ENCODE measurements around the gene POPDC3. TPM values are rescaled to one million over a fixed set of nuclear protein-coding genes. Genes with fewer than 3 reads are reported as not detected.

Gene POPDC3
- total RNA-seq, 4 donors from 2014 or later, result 0.35 to 0.79 TPM; not detected in 2

DNA sequence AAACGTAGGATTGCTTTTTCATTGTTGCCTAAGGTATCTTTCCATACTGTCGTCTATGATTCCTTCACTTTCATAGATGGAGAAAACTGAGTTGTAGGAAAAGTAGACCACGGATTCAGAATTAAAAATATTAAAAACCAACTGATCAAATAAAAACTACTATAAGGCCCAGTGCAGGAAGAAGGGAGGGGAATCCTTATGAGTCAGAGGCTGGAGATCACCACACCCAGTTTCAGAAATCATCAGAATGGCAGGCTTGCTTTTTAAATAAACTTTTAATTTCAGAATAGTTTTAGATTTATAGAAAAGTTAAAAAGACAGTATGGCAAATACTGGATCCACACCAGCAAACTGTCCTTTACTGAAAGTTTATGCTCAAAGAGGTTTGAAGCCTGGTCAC lies 32.0 kb upstream of the POPDC3 start:
- no peak for DNase-seq
- Histone ChIP-seq H3K4me1 (no peaks in the 10 kb centered on the region), H3K9me3 (no peaks in the 10 kb centered on the region), H3K27me3 (no peaks in the 10 kb centered on the region), H3K27ac (no peak overlapping the region), H3K36me3 (no peaks in the 10 kb centered on the region), H3K4me3 (no peak overlapping the region)
- intact Hi-C loops (cut with DNase I; ENCODE audit: low total_unique reads), result no loop called here
- TF ChIP-seq, protein P1, sequence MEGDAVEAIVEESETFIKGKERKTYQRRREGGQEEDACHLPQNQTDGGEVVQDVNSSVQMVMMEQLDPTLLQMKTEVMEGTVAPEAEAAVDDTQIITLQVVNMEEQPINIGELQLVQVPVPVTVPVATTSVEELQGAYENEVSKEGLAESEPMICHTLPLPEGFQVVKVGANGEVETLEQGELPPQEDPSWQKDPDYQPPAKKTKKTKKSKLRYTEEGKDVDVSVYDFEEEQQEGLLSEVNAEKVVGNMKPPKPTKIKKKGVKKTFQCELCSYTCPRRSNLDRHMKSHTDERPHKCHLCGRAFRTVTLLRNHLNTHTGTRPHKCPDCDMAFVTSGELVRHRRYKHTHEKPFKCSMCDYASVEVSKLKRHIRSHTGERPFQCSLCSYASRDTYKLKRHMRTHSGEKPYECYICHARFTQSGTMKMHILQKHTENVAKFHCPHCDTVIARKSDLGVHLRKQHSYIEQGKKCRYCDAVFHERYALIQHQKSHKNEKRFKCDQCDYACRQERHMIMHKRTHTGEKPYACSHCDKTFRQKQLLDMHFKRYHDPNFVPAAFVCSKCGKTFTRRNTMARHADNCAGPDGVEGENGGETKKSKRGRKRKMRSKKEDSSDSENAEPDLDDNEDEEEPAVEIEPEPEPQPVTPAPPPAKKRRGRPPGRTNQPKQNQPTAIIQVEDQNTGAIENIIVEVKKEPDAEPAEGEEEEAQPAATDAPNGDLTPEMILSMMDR (IDR thresholded peaks at IDR 0.05), result no peak
- TF ChIP-seq POLR2A (IDR thresholded peaks at IDR 0.05), result no peak

DNA sequence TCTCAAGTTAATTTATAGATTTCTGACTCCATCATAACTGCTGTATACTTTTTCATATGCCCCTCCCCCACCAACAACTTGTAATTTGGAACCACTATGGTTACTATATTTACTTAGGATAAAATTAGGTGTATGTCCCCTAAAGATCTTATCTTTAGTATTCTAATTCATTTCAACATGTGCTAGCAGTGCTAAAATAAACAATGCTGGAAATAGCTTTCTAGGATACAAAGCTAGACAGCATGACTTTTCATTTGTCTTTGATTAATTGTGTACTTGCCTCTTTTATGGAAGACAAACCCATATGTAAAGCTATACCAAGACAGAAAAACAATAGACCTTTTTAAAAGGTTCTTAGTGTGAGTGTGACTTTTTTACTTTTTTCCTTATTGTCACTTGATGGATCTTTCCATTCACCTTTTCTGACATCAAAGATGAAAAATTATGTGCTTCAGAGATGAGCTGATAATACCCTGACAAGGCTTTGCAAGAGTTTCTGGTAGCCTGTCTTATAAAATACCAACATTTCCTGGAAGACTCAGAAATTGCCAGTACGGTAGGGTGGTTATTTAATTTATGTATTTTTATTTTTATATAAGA lies 31.2 kb upstream of the POPDC3 start:
- intact Hi-C loops (cut with DNase I; ENCODE audit: low total_unique reads), result no loop called here
- Histone ChIP-seq H3K27ac (no peak overlapping the region), H3K27me3 (no peaks in the 10 kb centered on the region), H3K36me3 (no peaks in the 10 kb centered on the region), H3K4me1 (no peaks in the 10 kb centered on the region), H3K9me3 (no peaks in the 10 kb centered on the region), H3K4me3 (no peak overlapping the region)
- TF ChIP-seq POLR2A (IDR thresholded peaks at IDR 0.05), result no peak
- TF ChIP-seq, protein P1 (IDR thresholded peaks at IDR 0.05), result no peak
- no peak for DNase-seq

DNA sequence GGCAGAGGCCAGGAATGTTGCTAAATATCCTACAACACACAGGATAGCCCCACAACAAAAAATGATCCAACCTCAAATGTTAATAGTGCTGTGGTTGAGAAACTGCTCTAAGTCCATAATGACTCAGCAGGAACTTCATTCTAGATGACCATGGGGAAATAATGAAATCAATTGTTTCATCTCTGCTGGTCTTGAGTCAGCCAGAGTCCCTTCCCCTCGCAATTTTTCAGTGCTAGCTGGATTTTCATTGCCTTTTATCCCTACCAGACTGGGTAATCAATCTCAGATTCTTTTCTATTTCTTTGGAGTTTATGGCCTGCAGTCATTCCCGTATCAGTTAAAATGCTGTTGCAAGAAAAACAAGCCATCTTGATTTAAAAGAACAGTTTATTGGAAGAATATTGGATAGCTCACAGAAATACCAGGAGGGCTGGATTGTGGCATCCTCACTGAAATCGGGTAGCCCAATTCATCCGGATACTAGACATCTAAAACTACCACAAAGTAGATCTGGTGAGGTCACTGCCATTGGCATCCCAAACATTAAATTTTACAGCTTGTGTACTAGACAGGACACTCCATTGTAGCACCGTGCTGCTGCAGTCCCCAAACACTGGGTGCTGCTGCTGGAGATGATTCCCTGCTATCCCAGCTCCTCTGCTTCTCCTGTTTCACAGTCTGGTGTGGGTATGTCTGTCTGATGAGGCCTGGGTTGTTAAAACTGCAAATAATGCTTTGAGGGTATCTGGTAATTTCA lies 30.3 kb upstream of the POPDC3 start:
- TF ChIP-seq, protein P1 (IDR thresholded peaks at IDR 0.05), result no peak
- no peak for TF ChIP-seq POLR2A (IDR thresholded peaks at IDR 0.05)
- Histone ChIP-seq H3K36me3 (no peaks in the 10 kb centered on the region), H3K4me1 (no peaks in the 10 kb centered on the region), H3K27me3 (no peaks in the 10 kb centered on the region), H3K9me3 (no peaks in the 10 kb centered on the region), H3K4me3 (no peak overlapping the region), H3K27ac (no peak overlapping the region)
- DNase-seq, result no peak
- intact Hi-C loops (cut with DNase I; ENCODE audit: low total_unique reads), result no loop called here

GRCh38 chr6:105207524-105208269 lies 27.9 kb upstream of the POPDC3 start:
- H3K36me3 ChIP-seq, result no peaks in the 10 kb centered on the region
- no peaks in the 10 kb centered on the region for H3K27me3 ChIP-seq
- intact Hi-C loops (cut with DNase I; ENCODE audit: low total_unique reads), result no loop called here
- TF ChIP-seq, protein P1 (IDR thresholded peaks at IDR 0.05), result no peak
- no peak for TF ChIP-seq POLR2A (IDR thresholded peaks at IDR 0.05)
- H3K9me3 ChIP-seq, result no peaks in the 10 kb centered on the region
- H3K4me3 ChIP-seq, result no peak overlapping the region
- H3K27ac ChIP-seq, result no peak overlapping the region
- DNase-seq, result no peak
- H3K4me1 ChIP-seq, result no peaks in the 10 kb centered on the region

GRCh38 chr6:105204768-105205167 lies 25.0 kb upstream of the POPDC3 start:
- no peaks in the 10 kb centered on the region for H3K27me3 ChIP-seq
- H3K36me3 ChIP-seq, result no peaks in the 10 kb centered on the region
- intact Hi-C loops (cut with DNase I; ENCODE audit: low total_unique reads), result no loop called here
- TF ChIP-seq POLR2A (IDR thresholded peaks at IDR 0.05), result no peak
- TF ChIP-seq, protein P1 (IDR thresholded peaks at IDR 0.05), result no peak
- H3K4me3 ChIP-seq, result no peak overlapping the region
- no peak overlapping the region for H3K27ac ChIP-seq
- H3K9me3 ChIP-seq, result no peaks in the 10 kb centered on the region
- no peaks in the 10 kb centered on the region for H3K4me1 ChIP-seq
- no peak for DNase-seq
